Peyer's patch (tissue), 4 donors: ENCODE measurements around the gene IKZF2. TPM values are rescaled to one million over a fixed set of nuclear protein-coding genes. Genes with fewer than 3 reads are reported as not detected.

Source experiments
- DNase-seq, 3 donors: peaks; one replicate each; pipeline ENCODE4 v3.0.0-alpha.2; 2017 to 2019
- H3K27ac ChIP-seq, 4 donors: fragments of 200-600 bp; sonication (generic); one replicate each; pipeline ENCODE4 v1.5.1; 2016 to 2019
- H3K27me3 ChIP-seq, 2 donors: fragments of 200-600 bp; sonication (generic); one replicate each; pipeline ENCODE4 v1.5.1; 2019
- H3K36me3 ChIP-seq, 3 donors: fragments of 200-600 bp; sonication (generic); one replicate each; pipeline ENCODE4 v1.5.1; 2016 to 2019
- H3K4me1 ChIP-seq, 4 donors: fragments of 200-600 bp; sonication (generic); one replicate each; pipeline ENCODE4 v1.5.1; 2016 to 2019
- H3K4me3 ChIP-seq, 4 donors: fragments of 200-600 bp; sonication (generic); 1 replicate in 3 of 4; 2 replicates in 1 of 4; pipeline ENCODE4 v1.5.1; 2016 to 2019; ENCODE audit warnings: mild to moderate bottlenecking in 1 of 4
- H3K9me3 ChIP-seq, 4 donors: fragments of 200-600 bp; sonication (generic); one replicate each; pipeline ENCODE4 v1.5.1; 2016 to 2019; ENCODE audit warnings: mild to moderate bottlenecking in 1 of 4
- POLR2A ChIP-seq, 2 donors: fragments of 450-650 bp; IDR thresholded peaks; one replicate each; pipeline ENCODE4 v1.5.1; 2017; ENCODE audit warnings: antibody characterized with exemption in 2 of 2, mild to moderate bottlenecking in 2 of 2, moderate library complexity in 2 of 2
- total RNA-seq, 4 donors: library from RNA; depleted of rRNA; stranded (reverse); fragments of >200 nt; gene quantifications; one replicate each; pipeline ENCODE4 v1.1.0, GENCODE V29; 2016
- TF ChIP-seq, protein P1 (sequence below), 6 experiments: fragments of 450-650 bp in 4 of 6; fragments of 200-600 bp in 2 of 6; sonication (generic) in 1 of 6; IDR thresholded peaks; one replicate each; pipeline ENCODE4 v1.5.1; 2017 to 2019; ENCODE audit warnings: antibody characterized with exemption in 6 of 6, mild to moderate bottlenecking in 3 of 6, moderate library complexity in 1 of 6

Gene IKZF2
- total RNA-seq, 4 donors from 2014 or later, result 4.2 to 8.3 (median 6.1) TPM

DNA sequence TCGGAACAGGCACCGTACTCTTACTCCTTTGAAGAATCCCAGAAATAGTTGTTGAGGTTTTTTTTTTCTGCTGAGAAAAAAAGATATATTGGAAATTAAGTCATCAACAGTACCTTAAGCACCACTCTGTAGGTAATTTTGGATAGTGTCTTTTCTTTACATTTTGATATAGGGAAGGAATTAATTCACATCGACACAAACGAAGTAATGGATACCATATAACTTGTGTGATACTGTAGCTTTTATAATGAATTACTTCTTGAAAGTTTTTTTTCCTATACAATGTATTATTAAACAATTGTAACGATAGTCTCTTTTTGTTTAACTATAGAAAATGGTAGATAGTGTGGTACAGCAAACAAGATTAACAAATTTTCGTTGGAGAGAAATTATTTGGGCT, 1.5 kb upstream of the IKZF2 start:
- H3K27me3 ChIP-seq, result no peaks in the 10 kb centered on the region
- no peak for TF ChIP-seq POLR2A (IDR thresholded peaks at IDR 0.05)
- DNase-seq, result no peak
- no peaks in the 10 kb centered on the region for H3K4me1 ChIP-seq
- H3K4me3 ChIP-seq, result peak overlapping the region in 2 of 4 donors; percentile 74 to 83
- no peaks in the 10 kb centered on the region for H3K36me3 ChIP-seq
- peak overlapping the region in 2 of 4 donors; percentile 80 to 90 for H3K27ac ChIP-seq
- no peaks in the 10 kb centered on the region for H3K9me3 ChIP-seq

DNA sequence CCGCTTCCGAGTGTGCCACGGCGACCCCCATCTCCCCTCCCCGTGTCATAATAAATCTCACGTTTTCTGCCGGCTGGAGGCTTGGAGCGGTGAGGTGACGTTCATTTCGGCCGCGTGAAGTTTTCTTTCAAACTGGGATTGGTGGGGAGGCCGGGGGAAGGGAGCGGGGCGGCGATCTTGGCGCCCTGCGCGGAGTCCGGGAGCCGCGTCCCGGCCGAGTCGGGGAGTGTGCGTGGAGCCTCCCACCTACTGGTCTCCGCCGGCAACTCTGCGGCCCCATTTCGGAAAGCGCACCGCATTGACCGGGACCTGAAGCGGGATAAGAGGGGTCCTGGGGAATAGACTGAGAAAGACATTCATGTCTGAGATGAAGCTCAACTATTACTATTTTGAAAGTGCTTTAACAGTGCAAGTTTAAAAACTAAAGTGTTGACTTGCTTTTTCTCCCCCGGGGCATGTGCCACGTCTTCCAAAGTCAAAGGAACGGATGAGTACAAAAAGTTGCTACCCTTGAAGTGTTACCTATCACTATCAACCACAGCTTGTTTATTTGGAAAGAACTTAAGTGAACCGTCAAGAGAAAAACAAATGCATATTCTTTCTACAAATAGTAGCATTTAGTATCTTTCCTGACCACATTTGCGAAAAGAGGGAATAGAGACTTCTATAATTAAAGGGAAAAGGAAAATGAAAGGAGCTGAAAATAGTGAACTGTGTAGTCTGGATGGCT, 818 bp upstream of the IKZF2 start:
- TF ChIP-seq POLR2A (IDR thresholded peaks at IDR 0.05), result no peak
- TF ChIP-seq, protein P1, sequence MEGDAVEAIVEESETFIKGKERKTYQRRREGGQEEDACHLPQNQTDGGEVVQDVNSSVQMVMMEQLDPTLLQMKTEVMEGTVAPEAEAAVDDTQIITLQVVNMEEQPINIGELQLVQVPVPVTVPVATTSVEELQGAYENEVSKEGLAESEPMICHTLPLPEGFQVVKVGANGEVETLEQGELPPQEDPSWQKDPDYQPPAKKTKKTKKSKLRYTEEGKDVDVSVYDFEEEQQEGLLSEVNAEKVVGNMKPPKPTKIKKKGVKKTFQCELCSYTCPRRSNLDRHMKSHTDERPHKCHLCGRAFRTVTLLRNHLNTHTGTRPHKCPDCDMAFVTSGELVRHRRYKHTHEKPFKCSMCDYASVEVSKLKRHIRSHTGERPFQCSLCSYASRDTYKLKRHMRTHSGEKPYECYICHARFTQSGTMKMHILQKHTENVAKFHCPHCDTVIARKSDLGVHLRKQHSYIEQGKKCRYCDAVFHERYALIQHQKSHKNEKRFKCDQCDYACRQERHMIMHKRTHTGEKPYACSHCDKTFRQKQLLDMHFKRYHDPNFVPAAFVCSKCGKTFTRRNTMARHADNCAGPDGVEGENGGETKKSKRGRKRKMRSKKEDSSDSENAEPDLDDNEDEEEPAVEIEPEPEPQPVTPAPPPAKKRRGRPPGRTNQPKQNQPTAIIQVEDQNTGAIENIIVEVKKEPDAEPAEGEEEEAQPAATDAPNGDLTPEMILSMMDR (IDR thresholded peaks at IDR 0.05), result peak in 4 of 6 experiments; percentile 17 to 39 (median 25)
- no peaks in the 10 kb centered on the region for H3K4me1 ChIP-seq
- peak overlapping the region; percentile 59 to 91 (median 78) for H3K4me3 ChIP-seq
- DNase-seq, result peak; percentile 42 to 78 (median 77)
- no peaks in the 10 kb centered on the region for H3K36me3 ChIP-seq
- peak overlapping the region; percentile 80 to 92 (median 89) for H3K27ac ChIP-seq
- no peaks in the 10 kb centered on the region for H3K9me3 ChIP-seq
- H3K27me3 ChIP-seq, result no peaks in the 10 kb centered on the region

DNA sequence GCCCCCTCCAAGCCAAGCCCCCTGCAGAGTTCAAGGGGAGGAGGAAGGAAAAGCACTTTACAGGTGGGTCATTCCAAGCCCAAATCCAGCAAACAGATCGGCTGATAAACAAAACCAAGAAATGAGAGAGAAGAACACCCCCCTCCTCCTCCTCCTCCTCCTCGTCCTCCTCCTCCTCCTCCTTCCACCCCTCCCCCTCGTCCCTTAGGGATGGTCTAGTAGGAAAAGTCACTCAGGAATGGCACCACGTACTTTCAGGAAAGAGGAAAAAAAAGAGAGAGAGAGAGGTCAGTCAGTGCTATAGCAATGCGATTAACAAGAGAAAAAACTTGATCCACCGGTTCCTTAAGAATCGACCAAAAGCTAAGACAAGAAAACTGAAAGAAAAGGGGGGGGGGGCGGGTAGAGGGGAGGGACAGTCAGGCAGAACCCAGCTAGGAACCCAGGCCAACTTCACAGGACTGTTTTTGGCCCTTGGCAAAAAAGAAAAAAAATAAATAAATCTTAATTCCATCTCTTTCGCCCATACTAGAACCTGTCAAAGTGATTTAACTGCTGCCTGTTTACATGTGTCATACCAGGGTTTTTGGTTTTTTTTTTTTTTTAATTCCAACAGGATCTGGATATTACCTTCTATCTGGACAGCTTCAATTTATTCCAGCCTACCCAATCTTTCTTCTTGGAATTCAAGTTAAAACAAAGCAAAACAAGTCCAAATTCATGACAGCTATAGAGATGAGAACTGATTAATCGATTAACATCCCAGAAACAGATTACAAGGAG, 906 bp downstream of the IKZF2 start:
- no peaks in the 10 kb centered on the region for H3K4me1 ChIP-seq
- peak in 1 of 3 donors; percentile 18 for DNase-seq
- no peaks in the 10 kb centered on the region for H3K36me3 ChIP-seq
- H3K27ac ChIP-seq, result peak overlapping the region; percentile 50 to 92 (median 73)
- H3K9me3 ChIP-seq, result no peaks in the 10 kb centered on the region
- H3K27me3 ChIP-seq, result no peaks in the 10 kb centered on the region
- no peak for TF ChIP-seq POLR2A (IDR thresholded peaks at IDR 0.05)
- TF ChIP-seq, protein P1 (IDR thresholded peaks at IDR 0.05), result no peak
- peak overlapping the region; percentile 59 to 91 (median 78) for H3K4me3 ChIP-seq

DNA sequence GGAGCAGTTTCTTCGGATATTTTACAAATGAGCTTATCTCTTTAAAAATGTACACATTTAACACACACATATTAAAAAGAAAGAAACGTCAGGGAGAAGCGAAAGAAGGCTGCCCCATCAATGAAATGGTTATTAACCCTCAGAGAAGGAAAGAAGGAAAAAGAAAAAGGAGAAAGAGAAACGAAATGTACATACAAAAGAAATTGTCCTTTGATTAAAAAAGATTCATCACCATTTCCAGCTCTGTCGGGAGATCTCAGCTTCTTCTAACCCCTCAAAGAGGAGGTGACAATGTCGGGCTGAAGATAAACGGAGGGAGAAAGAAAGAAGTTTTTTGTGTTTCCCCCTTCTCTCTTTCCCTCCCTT, 1.5 kb downstream of the IKZF2 start:
- Histone ChIP-seq H3K36me3 (no peaks in the 10 kb centered on the region), H3K9me3 (no peaks in the 10 kb centered on the region), H3K27me3 (no peaks in the 10 kb centered on the region), H3K4me3 (peak overlapping the region; percentile 59 to 91 (median 78)), H3K27ac (peak overlapping the region; percentile 20 to 77 (median 42)), H3K4me1 (no peaks in the 10 kb centered on the region)
- DNase-seq, result no peak
- TF ChIP-seq, protein P1 (IDR thresholded peaks at IDR 0.05), result no peak
- no peak for TF ChIP-seq POLR2A (IDR thresholded peaks at IDR 0.05)

DNA sequence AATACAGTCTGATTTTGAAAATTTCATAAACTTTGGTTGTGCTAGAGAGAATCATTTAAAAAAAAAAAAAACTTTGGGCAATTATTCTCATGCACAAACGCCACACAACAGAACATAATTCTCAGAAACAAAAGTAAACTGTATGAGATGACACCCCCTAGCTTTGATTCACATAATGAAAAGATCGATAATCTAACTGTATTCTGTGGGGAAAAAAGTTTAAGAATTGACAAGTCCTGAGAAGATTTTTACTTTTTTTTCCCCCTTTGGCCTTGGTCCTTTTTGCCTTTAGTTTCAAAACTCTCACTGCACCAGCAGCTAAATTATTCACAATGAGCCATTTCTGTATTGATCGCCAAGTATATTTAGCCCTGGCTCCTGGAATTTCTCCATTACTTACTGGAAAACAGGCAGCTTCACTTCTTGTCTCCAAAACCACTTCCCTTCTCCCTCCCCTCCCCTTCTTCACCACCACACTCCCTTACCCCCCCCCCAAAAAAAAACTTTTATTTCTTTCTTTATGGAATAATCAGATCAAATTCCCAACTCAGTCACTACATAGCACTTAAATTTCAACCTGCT, 2.0 kb downstream of the IKZF2 start:
- Histone ChIP-seq H3K9me3 (no peaks in the 10 kb centered on the region), H3K36me3 (no peaks in the 10 kb centered on the region), H3K27ac (peak overlapping the region in 1 of 4 donors; percentile 33), H3K4me1 (no peaks in the 10 kb centered on the region), H3K4me3 (peak overlapping the region in 3 of 4 donors; percentile 74 to 91 (median 83)), H3K27me3 (no peaks in the 10 kb centered on the region)
- TF ChIP-seq, protein P1 (IDR thresholded peaks at IDR 0.05), result peak in 1 of 6 experiments; percentile 2
- no peak for TF ChIP-seq POLR2A (IDR thresholded peaks at IDR 0.05)
- no peak for DNase-seq
